Right lobe of liver (tissue), 6 donors: ENCODE results near the gene ACP7. TPM values are rescaled to one million over a fixed set of nuclear protein-coding genes. Genes with fewer than 3 reads are reported as not detected.

Experiments used
- ATAC-seq, 4 donors: fragments of 200-7000 bp; cut with Tn5 transposase; one replicate each; pipeline ENCODE4 v1.9.1; 2020; ENCODE audit warnings: mild to moderate bottlenecking in 4 of 4, moderate library complexity in 4 of 4
- DNase-seq, 3 donors: peaks; one replicate each; pipeline ENCODE4 v3.0.0-alpha.2; 2020
- H3K27ac ChIP-seq, 3 donors: fragments of 200-600 bp; one replicate each; pipeline ENCODE4 v1.8.0; 2022
- H3K27me3 ChIP-seq, 2 donors: fragments of 200-600 bp; one replicate each; pipeline ENCODE4 v1.8.0; 2022
- H3K36me3 ChIP-seq, 4 donors: fragments of 200-600 bp; sonication (generic) in 1 of 4; one replicate each; pipeline versions ENCODE4 v1.5.1 to v1.8.0; 2017 to 2022; ENCODE audit warnings: control low read depth in 1 of 4
- H3K4me1 ChIP-seq, 4 donors: fragments of 200-600 bp; sonication (generic) in 1 of 4; one replicate each; pipeline versions ENCODE4 v1.5.1 to v1.8.0; 2017 to 2022; ENCODE audit warnings: control low read depth in 1 of 4
- H3K4me3 ChIP-seq, 3 donors: fragments of 200-600 bp; one replicate each; pipeline ENCODE4 v1.8.0; 2022
- H3K9me3 ChIP-seq, 4 donors: fragments of 200-600 bp; sonication (generic) in 1 of 4; one replicate each; pipeline versions ENCODE4 v1.5.1 to v1.8.0; 2017 to 2022; ENCODE audit warnings: control low read depth in 1 of 4
- CTCF ChIP-seq, 4 donors: fragments of 200-600 bp in 3 of 4; fragments of 450-650 bp in 1 of 4; IDR thresholded peaks; one replicate each; pipeline versions ENCODE4 v1.5.1 to v1.8.0; 2016 to 2022; ENCODE audit warnings: antibody characterized with exemption in 4 of 4, mild to moderate bottlenecking in 2 of 4
- POLR2A ChIP-seq: fragments of 450-650 bp; IDR thresholded peaks from one replicate; pipeline ENCODE4 v1.6.1; 2017; ENCODE audit warnings: antibody characterized with exemption, mild to moderate bottlenecking
- WGBS: methylation state at CpG from one replicate; pipeline ENCODE4 v1.1.6; 2018; ENCODE audit warnings: low coverage, low lambda C conversion rate; ENCODE audit not compliant: insufficient coverage; ENCODE audit errors: missing lambda C conversion rate; 5-methylcytosine and 5-hydroxymethylcytosine counted together
- intact Hi-C, 2 donors: fragments of 100-400 bp; cut with DNase I; formaldehyde crosslinking; loops; one replicate each; pipeline versions ENCODE4 v1.11.2 to v1.14.1; 2022
- total RNA-seq, 6 experiments: library from RNA; depleted of rRNA in 2 of 6; stranded (reverse); fragments of >200 nt in 2 of 6; fragmentation: NEBNext Ultra II Directional in 3 of 6; extraction: Animal tissue kit (Norgen Biotek cat#: 25700) in 3 of 6; gene quantifications; one replicate each; pipeline versions ENCODE4 v1.1.0 to v1.2.4, GENCODE V29; 2016 to 2023
- donor health status: DM: no; HTN: yes; CAD: no.
- donor health status: DM: no; HTN: no; CAD: no.
- donor health status: DM: no; HTN: no; CAD: no.
- donor health status: DM: no; HTN: yes; CAD: no.
- donor health status: DM: no; HTN: yes; CAD: no.

Gene ACP7
- total RNA-seq, 6 experiments from 2014 or later, result not detected

- WGBS, result 47% methylated on average over 7 of the region's 7 CpGs
- no peaks in the 10 kb centered on the region for H3K27me3 ChIP-seq
- ATAC-seq, result no peak
Measured at GRCh38 chr19:39078436-39079200, 5.5 kb upstream of the ACP7 start.

GRCh38 chr19:39080431-39080830, 3.7 kb upstream of the ACP7 start:
- DNase-seq (no peak), ATAC-seq (no peak)
- WGBS, result 57% methylated on average over 3 of the region's 3 CpGs
- Histone ChIP-seq H3K27ac (no peak overlapping the region), H3K36me3 (no peaks in the 10 kb centered on the region), H3K4me3 (no peak overlapping the region), H3K4me1 (no peaks in the 10 kb centered on the region), H3K9me3 (no peaks in the 10 kb centered on the region), H3K27me3 (no peaks in the 10 kb centered on the region)
- no peak for TF ChIP-seq POLR2A
- no peak for TF ChIP-seq CTCF (IDR thresholded peaks at IDR 0.05)
- intact Hi-C loops, result no loop called here

More at GRCh38 chr19:39078436-39079200, 5.5 kb upstream of the ACP7 start:
- no peaks in the 10 kb centered on the region for H3K9me3 ChIP-seq
- intact Hi-C loops, result no loop called here
- no peak overlapping the region for H3K27ac ChIP-seq
- no peak overlapping the region for H3K4me3 ChIP-seq
- no peaks in the 10 kb centered on the region for H3K36me3 ChIP-seq
- H3K4me1 ChIP-seq, result no peaks in the 10 kb centered on the region
- DNase-seq, result no peak
- TF ChIP-seq POLR2A, result no peak
- TF ChIP-seq CTCF (IDR thresholded peaks at IDR 0.05), result no peak

GRCh38 chr19:39082167-39082566, 2.0 kb upstream of the ACP7 start:
- WGBS, result 86% methylated on average over 7 of the region's 7 CpGs
- no peak for ATAC-seq
- Histone ChIP-seq H3K9me3 (no peaks in the 10 kb centered on the region), H3K27me3 (no peaks in the 10 kb centered on the region), H3K4me3 (no peak overlapping the region), H3K36me3 (no peaks in the 10 kb centered on the region), H3K27ac (no peak overlapping the region), H3K4me1 (no peaks in the 10 kb centered on the region)
- intact Hi-C loops, result no loop called here
- TF ChIP-seq CTCF (IDR thresholded peaks at IDR 0.05), result no peak
- TF ChIP-seq POLR2A, result no peak
- DNase-seq, result no peak

- no peaks in the 10 kb centered on the region for H3K36me3 ChIP-seq
- H3K27ac ChIP-seq, result no peak overlapping the region
- WGBS, result 21% methylated on average over 15 of the region's 15 CpGs
- H3K9me3 ChIP-seq, result no peaks in the 10 kb centered on the region
- H3K4me1 ChIP-seq, result no peaks in the 10 kb centered on the region
- H3K27me3 ChIP-seq, result no peaks in the 10 kb centered on the region
- DNase-seq (no peak), ATAC-seq (peak in 1 of 4 donors; percentile 28)
- intact Hi-C loops, result no loop called here
- H3K4me3 ChIP-seq, result no peak overlapping the region
- TF ChIP-seq CTCF (IDR thresholded peaks at IDR 0.05) (no peak), POLR2A (no peak)
Measured at GRCh38 chr19:39082745-39083598, 1.2 kb upstream of the ACP7 start.
